Stimulated activated CD8-positive, alpha-beta memory T cell treated with anti-CD3 and anti-CD28 coated beads, Interleukin-12 subunit alpha, Interleukin-12 subunit beta, amount 100 ng/mL, for 1 hour (primary cell): ENCODE data around the gene MRPS5.
"Not testable (repeated sequence)": the region's sequence is repeated elsewhere in the genome, so short reads cannot be mapped to it uniquely, and the experiment has no call there.

Source experiments
- DNase-seq: peaks from one replicate; pipeline ENCODE4 v3.0.0-alpha.2; 2020; ENCODE audit warnings: low read depth

MRPS5 gene

DNA sequence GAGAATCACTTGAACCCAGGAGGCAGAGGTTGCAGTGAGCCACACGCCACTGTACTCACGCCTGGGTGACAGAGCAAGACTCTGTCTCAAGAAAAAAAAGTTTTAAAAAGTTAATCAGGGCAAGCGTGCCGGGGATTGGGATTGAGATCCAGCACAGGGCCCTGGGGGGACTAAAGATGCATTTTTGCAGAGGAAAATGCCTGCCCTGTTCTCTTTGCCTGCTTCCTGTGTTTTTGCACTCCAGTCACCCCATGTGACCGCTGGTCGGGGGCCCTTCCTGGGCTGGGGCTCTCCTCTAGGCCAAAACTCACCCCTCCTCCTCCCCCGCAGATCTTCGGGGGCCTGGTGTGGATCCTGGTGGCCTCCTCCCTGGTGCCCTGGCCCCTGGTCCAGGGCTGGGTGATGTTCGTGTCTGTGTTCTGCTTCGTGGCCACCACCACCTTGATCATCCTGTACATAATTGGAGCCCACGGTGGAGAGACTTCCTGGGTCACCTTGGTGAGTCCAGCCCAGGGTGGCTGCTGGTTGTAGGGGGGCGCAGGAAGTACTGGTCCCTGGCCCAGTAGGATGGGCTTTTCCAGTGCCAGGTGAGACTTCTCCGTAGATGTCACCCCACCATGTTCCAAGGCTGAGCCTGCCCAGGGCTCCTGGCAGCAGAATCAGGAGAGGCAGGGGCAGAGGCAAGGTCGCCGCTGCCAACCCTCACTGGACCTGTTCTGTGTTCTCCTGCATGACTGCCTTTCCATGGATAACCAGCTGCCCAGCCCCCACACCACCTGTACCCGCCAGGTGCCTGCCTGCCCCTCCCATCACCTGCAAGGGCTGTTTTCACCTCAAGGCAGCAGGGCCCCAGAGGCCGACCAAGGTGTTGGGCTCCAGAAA, 73.7 kb downstream of the MRPS5 start:
- DNase-seq = no peak

DNA sequence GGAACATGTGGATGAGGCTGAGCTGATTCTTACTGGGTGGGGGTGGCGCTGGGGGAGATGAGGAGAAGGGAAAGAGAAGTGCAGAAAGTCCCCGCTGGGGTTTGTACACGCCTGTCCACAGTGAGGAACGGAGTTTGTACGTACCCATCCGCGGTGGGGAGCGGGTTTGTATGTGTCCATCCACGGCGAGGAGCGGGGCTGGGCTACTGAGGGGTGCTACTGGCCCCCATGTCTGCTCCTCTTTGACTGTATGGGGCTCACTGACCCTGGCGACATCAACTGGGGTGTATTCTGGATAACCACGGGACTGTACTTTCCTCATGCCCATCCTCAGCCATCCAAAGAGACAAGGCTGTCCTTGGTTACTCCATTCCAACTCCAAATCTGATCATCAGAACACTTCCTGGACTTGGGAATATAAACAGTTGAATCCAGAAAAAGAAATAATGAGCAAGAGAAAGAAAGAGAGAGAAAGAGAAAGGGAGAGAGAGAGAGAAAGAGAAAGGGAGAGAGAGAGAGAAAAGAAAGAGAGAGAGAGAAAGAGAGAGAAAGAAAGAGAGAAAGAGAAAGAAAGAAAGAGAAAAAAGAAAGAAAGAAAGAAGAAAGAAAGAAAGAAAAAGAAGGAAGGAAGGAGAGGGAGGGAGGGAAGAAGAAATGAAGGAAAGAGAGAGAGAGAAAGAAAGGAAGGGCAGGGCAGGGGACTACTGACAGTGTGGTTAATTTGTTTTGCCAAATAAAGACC, 75.1 kb downstream of the MRPS5 start:
- DNase-seq = no peak

DNA sequence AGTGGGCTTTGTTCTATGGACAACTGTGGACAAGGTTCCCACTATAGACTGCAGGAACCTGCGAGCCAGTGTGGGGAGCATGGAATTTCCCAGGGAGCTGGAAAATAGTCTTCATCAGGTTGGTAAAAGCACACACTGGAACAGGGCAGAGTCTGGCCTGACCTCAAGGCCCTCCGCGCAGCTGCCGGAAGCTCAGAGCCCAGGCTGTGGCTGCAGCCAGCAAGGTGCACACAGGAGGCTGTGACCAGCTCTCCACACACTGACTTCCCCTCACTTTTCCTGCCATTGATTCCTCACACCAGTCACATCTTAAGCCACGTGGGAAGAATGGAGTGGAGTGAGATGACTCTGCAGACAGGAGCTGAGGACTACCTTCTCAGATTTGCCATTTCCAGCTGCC, 77.0 kb downstream of the MRPS5 start:
- DNase-seq = no peak

DNA sequence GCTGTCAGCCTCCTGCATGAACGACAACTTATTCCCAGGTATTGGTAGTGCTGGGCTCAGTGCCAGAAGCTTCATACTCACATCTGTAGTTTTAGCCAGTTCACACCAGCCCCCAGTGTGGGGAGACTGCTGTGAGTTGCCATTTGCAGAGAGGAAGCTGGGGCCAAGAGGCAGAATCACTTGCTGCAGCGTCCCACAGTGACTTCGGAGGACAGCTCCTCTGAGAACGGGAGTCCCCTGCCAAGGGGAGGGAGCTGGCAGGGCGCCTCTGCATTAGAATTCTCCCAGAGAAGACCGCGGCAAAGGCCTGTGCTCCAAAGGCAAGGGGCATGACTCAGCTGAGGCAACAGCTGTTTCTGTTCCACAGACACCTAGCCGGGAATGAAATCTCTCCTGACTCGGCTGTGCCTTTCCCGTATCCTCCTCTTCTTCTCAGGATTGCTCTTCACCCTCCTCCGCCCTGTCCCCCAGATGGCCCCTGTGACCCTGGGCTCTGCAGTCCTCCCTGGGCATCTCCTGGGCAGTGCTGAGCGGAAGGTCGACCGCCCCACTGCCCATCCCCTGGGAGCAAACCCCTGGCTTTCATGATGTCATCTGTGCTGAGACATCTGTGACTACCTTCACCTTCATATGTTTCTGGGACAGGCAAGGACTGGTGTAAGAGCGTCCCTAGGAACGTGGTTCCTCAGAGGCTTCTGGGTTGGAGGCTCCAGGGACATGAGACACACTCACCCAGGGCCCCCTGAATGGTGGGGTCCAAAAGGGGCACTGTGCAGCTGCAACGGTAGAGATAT, 78.1 kb downstream of the MRPS5 start:
- DNase-seq = no peak

DNA sequence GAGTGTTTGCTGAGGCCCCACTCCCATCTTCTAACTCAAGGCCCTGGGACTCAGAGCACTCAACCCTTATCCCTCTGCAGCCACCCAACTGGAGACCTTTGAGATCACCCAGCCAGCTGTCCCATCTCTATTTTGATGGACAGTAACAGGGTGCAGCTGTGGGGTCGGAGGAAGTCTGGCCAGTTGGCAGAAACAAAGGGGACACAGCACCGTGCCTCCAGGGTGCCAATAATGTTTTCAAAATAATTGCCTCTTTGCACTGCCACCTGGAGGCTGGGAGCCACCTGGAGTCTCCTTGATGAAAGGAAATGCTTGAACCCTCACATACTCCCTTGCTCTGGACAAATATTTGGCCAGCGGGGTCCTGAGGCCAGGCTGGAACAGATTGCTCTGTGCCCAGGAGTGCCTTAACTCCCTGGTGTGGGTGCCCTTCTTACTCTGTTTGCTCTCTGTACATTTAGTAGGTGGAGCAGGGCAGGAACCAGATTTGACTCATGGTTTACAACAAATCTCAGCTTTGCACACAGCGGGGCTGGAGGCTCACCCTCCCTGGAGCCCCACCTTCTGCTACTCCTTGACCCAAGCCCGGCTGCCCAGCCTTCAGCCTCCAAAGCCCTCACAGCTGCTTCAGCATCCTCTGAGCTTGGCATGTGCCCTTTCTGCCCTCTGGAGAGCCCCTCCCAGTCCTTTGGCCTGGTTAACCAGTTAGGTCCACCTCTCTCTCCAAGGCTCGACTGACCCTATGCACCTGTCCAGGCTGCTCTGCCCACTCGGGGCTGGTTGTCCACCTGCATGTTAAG, 78.9 kb downstream of the MRPS5 start:
- DNase-seq = no peak

DNA sequence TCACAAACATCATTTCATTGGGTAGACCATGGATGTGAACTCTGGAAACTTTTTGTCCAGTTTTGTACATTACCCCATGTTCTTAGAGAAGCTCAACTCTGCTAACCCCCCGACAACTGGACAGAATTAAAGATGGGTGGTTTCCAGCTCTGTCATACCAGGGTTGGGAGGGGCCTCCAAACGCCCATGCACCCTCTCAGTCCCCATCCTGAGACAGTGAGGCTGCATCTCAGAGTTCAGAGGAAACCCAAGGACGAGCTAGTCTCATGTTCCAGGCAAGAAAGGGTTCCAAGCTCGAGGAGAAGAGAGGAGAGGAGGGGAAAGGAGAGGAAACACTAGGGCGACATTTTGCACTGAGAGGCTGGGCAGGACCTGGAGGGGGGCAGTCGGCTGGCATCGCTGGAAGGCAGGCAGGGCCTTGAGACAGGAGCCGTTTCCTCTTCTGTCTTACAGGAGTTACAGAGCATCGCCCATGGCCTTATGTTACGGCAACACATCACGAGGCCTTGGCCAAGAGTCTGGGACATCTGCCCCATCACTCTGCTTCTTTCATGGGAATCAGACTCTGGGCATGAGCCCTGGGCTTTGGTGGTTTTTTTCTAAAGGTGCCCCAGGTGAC, 79.7 kb downstream of the MRPS5 start:
- no peak for DNase-seq

DNA sequence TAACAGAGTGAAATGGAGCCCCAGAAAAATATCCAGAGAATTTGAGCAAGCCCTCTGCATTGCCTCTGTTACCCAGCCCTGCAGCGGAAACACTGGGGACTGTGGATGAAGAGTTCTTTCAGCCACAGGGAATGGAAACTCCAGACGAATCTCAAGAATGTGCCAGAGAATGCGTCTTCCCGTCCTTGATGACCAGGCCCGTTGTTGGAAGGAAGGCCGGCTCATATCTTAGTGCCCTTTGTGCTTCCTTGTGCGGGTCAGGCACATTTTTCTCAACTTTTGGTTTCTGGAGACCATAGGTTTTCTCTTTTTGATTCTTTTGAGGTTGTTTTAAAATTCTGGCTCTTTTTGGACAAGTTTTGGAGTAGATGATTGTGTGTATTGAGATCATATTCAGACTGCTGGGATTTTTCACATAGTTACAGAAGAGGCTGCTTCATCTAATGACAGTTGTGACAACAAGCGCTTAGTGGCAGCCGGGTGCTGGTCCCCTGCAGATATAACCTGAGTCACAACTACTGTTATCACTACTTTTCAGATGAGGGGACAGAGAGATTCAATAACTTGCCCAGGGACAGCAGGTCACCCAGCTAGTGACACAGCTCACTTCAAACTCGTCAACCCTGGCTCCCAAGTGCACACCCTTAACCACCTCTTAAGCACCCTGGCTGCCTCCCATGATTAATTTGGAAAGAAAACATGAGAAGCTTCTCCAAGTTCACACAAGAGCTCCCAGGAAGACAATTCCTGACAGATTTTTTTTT, 80.4 kb downstream of the MRPS5 start:
- no peak for DNase-seq

DNA sequence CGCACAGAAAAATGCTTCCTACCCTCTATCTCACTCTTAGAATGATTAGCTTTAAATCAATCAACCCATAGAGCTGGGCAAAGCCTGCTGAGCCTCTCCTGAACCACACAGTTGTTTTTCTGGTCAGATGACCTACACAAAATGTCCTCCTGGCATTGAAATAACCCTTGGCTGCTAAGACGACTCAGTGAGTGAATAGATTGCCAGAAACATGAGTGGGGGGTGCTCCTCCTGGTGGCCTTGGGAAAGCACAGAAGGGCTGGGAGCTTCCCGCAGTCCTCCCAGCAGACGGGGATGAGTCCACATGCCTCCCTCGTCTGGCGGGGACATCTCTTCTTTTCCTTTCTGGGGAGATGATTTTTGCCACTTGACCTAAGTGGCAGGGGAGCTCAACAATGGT, 81.2 kb downstream of the MRPS5 start:
- DNase-seq = no peak

DNA sequence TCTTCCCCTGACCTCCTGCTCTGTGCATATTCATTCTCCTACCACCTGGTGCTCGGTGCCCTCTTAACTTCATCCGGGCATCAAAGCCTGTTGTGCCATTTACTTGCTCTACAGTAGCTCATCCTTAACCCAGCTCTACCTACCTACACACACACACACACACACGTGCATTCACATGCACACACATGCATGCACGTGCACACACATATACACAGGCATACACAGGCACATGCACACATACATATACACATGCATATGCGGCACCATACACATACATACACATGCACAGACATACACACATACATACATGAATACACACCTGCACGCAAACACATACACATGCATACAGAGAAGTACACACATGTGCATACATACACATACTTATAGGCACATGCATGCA, 81.6 kb downstream of the MRPS5 start:
- no peak for DNase-seq

DNA sequence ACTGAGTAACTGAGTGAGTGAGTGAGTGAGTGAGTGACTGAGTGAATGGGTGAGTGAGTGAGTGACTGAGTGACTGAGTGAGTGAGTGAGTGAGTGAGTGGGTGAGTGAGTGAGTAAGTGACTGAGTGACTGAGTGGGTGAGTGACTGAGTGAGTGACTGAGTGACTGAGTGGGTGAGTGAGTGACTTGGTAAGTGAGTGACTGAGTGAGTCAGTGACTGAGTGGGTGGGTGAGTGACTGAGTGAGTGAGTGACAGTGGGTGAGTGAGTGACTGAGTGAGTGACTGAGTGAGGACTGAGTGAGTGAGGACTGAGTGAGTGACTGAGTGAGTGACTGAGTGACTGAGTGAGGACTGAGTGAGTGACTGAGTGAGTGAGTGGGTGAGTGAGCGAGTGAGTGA, 82.2 kb downstream of the MRPS5 start:
- no peak for DNase-seq

DNA sequence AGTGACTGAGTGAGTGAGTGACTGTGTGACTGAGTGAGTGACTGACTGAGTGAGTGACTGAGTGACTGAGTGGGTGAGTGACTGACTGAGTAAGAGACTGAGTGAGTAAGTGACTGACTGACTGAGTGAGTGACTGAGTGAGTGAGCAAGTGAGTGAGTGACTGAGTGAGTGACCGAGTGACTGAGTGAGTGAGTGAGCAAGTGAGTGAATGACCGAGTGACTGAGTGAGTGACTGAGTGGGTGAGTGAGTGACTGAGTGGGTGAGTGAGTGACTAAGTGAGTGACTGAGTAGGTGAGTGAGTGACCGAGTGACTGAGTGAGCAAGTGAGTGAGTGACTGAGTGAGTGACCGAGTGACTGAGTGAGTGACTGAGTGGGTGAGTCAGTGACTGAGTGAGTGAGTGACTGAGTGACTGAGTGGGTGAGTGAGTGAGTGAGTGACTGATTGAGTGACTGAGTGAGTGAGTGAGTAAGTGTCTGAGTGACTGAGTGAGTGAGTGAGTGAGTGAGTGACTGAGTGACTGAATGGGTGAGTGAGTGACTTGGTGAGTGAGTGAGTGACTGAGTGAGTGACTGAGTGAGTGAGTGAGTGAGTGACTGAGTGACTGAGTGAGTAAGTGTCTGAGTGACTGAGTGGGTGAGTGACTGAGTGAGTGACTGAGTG, 82.8 kb downstream of the MRPS5 start:
- DNase-seq = no peak

DNA sequence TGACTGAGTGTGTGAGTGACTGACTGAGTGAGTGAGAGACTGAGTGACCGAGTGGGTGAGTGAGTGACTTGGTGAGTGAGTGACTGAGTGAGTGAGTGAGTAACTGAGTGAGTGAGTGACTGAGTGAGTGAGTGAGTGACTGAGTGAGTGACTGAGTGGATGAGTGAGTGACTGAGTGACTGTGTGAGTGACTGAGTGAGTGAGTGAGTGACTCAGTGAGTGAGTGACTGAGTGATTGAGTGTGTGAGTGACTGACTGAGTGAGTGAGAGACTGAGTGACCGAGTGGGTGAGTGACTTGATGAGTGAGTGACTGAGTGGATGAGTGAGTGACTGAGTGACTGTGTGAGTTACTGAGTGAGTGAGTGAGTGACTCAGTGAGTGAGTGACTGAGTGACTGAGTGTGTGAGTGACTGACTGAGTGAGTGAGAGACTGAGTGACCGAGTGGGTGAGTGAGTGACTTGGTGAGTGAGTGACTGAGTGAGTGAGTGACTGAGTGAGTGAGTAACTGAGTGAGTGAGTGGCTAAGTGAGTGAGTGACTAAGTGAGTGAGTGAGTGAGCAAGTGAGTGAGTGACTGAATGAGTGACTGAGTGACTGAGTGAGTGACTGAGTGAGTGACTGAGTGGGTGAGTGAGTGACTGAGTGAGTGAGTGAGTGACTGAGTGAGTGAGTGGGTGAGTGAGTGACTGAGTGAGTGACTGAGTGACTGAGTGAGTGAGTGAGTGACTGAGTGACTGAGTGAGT, 83.6 kb downstream of the MRPS5 start:
- DNase-seq = not testable (repeated sequence)

DNA sequence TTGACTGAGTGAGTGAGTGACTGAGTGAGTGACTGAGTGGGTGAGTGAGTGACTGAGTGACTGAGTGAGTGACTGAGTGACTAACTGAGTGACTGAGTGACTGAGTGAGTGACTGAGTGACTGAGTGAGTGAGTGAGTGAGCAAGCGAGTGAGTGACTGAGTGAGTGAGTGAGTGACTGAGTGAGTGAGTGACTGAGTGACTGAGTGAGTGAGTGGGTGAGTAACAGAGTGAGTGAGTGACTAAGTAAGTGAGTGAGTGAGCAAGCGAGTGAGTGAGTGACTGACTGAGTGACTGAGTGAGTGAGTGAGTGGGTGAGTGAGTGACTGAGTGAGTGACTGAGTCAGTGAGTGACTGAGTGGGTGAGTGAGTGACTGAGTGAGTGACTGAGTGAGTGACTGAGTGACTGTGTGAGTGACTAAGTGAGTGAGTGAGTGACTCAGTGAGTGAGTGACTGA, 84.2 kb downstream of the MRPS5 start:
- DNase-seq = no peak

DNA sequence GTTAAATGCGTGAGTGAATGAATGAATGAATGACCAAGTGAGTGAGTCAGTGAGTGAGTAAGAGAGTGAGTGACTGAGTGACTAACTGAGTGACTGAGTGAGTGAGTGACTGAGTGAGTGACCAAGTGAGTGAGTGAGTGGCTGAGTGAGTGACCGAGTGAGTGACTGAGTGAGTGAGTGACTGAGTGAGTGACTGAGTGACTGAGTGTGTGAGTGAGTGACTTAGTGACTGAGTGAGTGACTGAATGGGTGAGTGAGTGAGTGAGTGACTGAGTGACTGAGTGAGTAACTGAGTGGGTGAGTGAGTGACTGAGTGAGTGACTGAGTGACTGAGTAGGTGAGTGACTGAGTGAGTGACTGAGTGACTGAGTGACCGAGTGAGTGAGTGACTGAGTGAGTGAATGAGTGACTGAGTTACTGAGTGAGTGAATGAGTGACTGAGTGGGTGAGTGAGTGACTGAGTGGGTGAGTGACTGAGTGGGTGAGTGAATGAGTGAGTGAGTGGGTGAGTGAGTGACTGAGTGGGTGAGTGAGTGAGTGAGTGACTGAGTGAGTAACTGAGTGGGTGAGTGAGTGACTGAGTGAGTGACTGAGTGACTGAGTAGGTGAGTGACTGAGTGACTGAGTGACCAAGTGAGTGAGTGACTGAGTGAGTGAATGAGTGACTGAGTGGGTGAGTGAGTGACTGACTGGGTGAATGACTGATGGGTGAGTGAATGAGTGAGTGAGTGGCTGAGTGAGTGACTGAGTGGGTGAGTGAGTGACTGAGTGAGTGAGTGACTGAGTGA, 84.8 kb downstream of the MRPS5 start:
- DNase-seq = no peak
